Stomach (tissue), 4 donors: Measurements from ENCODE around the gene NHERF2.

ENCODE experiments used
- CTCF ChIP-seq, 7 experiments: fragments of 450-650 bp in 4 of 7; fragments of 200-600 bp in 3 of 7; sonication (generic) in 3 of 7; IDR thresholded peaks; one replicate each; pipeline ENCODE4 v1.5.1; 2016 to 2019; ENCODE audit warnings: antibody characterized with exemption in 7 of 7, control low read depth in 2 of 7, mild to moderate bottlenecking in 1 of 7
- POLR2AphosphoS5 ChIP-seq, 3 donors: sonication (generic); formaldehyde crosslinking; IDR thresholded peaks; one replicate each; pipeline ENCODE4 v1.6.1; 2016; ENCODE audit warnings: antibody characterized with exemption in 3 of 3

- TF ChIP-seq CTCF (IDR thresholded peaks at IDR 0.05) = no peak
- no peak for TF ChIP-seq POLR2AphosphoS5 (IDR thresholded peaks at IDR 0.05)
Observed at GRCh38 chr16:2079991-2080390, 53.3 kb downstream of the NHERF2 start.
